NOMO-1 treated with dmso at 0.1 percent for 144 hours (cell line): ENCODE measurements around the gene AHCY.
"Not testable (repeated sequence)": the region's sequence is repeated elsewhere in the genome, so short reads cannot be mapped to it uniquely, and the experiment has no call there.

Source experiments
- DNase-seq: peaks from one replicate; lab custom pipeline; 2025; ENCODE audit not compliant: unreplicated experiment; lab: John Stamatoyannopoulos, UW

The AHCY gene

DNA sequence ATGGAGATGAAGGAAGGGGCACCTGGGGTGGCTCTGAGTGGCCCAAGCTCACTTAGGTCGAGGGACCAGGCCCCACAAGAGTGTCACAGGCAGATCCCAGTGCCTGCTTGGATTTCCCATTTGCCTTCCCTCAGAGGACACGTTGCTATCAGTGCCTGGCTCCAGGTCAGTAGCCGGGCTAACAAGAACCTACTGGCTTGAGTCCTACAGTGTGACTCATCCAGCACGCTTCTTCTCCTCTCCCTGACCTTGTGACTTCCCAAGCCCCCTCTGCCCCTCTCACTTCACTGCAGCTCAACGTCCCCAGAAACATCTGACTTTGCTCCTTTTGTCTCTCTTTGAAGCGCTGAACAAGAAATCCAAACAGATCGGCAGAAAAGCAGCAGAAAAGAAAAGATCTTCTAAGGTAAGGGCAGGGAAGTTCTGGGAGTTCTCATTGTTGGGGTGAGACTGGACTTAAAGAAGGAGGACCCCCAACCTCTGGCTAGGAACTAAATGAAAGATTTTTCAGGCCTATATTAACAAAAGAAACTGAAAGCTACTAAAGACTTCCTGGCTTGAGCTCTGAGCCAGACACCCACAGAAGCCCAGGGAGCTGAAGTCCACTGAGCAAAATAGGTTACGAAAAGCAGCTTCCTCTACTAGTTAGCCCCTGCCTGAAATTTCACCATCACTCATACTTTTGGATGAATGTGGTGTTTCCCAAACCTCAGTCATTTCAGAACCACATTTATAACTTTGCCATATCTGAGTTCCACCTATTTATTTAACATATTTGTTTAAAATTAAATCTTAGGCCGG is 40.5 kb downstream of the AHCY start:
- DNase-seq = peak; percentile 63

DNA sequence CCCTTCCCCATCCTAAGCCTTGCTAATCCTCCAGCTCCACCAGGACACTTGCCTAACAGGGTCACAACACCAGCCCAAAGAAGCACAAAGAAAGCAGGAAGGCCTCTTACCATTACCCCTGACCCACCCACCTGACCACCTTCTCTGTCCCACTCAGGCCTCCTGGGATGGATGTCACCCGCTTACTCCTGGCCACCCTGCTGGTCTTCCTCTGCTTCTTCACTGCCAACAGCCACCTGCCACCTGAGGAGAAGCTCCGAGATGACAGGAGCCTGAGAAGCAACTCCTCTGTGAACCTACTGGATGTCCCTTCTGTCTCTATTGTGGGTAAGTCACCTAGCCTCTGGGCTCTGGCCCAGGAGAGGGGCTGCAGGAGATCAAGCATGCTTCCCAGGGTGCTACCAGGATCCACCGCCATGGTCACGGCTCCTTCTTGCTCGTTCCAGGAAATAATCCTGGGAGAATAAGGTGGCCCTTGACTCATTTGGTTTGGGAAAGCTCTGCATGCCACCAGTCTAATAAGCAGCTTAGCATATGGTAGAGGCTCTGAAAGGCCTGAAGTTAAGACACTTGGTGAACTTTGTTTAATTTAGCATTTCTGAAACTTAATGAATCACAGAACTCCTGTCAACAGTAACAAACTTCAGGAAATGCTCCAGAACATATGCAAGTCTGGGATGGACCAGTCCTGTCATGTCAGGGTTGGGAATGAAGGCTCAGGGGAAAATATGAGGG is 42.8 kb downstream of the AHCY start:
- no peak for DNase-seq

DNA sequence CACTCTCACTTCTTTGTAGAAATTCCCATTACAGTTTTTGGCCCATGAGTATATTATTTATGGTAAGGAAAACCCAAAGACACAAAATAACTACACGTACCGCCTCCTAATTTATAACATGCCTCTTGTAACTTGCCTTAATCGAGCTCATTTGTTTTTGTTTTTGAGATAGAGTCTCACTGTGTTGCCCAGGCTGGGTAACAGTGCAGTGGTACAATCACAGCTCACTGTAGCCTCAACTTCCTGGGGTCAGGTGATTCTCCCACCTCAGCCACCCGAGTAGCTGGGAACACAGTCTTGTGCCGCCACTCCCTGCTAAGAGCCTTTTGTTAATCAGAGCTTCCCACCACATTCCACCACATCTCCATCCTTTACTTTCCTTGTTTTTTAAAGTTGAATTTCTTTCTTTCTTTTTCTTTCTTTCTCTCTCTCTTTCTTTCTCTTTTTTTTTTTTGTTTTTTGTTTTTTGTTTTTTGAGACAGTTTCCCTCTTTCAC is 46.5 kb downstream of the AHCY start:
- no peak for DNase-seq

DNA sequence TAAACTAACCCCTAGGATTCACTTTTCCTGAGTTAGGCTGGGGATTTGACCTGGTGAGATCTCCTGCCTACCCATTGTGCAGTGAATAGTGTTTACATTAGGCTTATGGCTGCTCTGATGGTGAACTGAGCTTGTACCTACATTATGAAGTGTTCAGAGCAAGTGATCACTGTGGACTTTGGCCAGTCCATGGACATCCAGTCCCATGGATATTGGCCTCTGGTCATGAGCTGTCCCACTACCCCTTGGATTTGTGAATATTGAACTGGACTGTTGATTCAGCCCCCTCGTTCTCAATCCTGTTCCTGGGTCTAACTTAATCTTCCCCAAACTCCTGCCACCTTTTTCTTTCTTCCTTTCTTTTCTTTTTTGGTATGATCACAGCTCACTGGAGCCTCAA is 48.2 kb downstream of the AHCY start:
- no peak for DNase-seq

DNA sequence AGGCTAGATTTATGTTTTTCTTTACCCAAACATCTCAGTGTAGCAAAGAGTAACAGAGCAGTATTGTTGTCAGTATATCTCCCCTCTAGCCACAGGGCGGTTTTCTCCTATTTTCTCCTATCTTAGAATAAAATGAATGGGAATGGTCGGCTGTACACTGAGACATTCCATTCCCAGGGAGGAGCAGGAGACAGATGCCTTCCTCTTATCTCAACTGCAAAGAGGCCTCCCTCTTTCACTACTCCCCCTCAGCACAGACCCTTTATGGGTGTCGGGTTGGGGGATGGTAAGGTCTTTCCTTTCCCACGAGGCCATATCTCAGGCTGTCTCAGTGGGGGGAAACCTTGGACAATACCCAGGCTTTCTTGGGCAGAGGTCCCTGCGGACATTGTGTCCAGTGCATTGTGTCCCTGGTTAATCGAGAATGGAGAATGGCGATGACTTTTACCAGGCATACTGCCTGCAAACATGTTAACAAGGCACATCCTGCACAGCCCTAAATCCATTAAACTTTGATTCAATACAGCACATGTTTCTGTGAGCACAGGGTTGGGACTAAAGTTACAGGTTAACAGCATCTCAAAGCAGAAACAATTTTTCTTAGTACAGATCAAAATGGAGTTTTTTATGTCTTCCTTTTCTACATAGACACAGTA is 50.6 kb downstream of the AHCY start:
- DNase-seq = not testable (repeated sequence)

DNA sequence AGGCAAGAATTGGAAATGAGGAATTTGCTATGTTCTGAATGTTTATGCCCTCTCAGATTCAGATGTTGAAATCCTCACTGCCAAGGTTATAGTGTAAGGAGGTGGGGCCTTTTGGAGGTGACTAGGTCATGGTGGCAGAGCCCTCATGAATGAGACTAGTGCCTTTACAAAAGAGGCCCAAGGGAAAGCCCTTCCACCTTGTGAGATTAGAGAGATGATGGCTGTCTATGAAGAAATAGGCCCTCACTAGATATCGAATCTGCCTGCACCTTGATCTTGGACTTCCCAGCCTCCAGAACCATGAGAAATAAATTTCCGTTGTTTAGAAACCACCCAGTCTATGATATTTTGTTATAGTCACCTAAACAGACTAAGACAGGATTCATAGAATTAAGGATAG is 51.5 kb downstream of the AHCY start:
- no peak for DNase-seq

DNA sequence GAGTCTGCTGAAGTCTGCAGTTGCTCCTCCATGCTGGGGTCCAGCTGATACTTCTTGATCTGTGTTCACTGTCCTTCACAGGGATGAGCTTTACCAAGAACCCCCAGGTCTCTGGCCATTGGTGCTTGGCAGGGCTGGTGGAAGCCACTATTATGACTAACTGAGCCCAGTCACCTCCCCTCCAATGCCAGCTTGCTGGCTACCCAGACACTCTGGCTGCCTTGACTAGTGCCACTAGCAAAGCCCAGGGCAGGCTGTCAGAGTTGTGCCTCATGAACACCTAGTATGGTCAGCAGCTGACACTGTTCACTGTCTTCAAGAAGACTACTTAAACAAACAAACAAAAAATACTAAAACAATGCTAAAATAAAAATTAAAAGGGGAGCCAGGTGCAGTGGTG is 53.1 kb downstream of the AHCY start:
- DNase-seq = no peak

DNA sequence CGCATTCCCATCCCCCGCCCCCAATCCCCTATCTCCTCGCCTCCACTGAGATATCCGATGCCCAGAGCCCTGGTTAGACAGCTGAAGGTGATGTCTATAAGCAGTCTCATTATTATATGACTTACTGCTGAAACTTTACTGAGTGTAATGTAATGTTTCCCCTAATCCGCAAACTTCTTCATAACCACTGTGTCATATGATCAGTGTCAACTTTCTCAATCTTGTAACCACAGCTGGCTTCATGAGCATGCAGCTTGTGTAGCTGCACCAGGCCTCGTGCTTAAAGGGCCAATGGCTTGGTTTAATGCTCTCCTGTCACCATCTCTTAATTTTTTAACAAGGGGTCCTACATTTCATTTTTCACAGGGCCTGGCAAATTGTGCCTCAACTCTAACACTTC is 53.9 kb downstream of the AHCY start:
- peak; percentile 55 for DNase-seq

DNA sequence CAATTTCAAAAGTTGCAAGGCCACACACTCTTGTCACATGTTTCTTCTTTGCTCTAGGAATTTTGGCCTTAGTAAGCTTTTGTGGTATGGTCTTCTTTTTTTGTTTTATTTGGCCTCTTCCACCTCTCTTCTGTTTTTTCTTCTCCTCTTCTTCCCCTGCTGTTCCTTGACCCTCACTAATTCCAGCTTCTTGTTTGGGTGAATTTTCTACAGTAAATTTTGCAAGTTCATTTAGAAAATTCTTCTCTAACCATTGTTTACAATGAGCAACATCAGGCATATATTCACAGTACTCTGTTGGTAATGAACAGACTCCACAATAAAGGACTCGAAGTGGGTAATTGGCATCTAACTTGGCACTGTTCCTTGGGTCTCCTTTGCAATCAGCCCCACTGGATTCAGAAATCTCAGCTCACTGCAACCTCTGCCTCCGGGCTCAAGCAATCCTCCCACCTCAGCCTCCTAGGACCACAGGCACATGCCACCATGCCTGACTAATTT is 57.0 kb downstream of the AHCY start:
- no peak for DNase-seq

DNA sequence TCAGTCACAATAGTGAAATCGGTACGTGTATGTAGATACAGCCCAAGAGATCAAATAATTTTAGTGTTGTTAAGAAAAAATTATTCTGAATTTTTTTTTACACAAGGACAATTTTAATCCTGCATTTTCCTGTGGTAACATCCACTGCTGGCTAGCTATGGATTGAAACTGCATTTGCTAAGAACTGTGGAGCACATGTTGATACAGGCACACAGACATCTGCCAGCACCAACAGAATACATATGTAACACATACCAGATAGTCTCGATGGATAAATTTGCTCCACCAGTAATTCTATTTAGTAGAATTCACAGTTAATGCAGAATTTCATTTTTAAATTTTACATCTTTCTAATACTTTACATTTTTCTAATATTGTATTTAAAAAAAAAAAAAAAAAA is 59.8 kb downstream of the AHCY start:
- no peak for DNase-seq

DNA sequence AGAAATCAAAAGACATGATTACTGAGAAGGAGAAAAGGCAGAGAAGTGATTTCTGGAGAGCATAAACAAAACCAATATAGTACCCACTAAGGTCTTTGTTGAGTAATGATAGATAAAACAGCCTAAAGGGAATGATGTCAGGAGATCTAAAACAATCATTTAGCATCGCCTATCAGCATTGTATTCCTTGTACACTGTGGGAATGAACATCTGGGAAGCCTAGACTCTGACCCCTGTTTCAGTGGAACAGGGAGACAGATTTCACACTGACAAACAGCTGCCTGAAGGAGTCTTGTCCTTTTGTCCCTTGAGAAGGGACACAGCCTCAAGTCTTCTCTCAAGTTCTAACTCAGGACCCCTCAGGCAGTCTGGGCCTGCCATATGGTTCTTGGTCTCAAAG is 60.3 kb downstream of the AHCY start:
- DNase-seq = no peak

DNA sequence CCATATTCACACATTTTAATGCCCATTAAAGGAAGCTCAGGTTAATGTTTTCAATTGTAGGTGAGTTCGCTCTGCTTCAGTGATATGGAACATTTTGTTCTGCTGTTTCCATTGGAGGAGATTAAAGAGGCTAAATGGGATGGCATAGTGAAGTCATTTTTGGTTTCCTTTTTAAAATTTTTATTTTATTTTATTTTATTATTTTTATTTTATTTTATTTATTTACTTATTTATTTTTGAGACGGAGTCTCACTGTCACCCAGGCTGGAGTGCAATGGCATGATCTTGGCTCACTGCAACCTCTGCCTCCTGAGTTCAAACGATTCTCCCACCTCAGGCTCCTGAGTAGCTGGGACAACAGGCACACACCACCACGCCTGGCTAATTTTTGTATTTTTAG is 61.1 kb downstream of the AHCY start:
- DNase-seq = not testable (repeated sequence)

DNA sequence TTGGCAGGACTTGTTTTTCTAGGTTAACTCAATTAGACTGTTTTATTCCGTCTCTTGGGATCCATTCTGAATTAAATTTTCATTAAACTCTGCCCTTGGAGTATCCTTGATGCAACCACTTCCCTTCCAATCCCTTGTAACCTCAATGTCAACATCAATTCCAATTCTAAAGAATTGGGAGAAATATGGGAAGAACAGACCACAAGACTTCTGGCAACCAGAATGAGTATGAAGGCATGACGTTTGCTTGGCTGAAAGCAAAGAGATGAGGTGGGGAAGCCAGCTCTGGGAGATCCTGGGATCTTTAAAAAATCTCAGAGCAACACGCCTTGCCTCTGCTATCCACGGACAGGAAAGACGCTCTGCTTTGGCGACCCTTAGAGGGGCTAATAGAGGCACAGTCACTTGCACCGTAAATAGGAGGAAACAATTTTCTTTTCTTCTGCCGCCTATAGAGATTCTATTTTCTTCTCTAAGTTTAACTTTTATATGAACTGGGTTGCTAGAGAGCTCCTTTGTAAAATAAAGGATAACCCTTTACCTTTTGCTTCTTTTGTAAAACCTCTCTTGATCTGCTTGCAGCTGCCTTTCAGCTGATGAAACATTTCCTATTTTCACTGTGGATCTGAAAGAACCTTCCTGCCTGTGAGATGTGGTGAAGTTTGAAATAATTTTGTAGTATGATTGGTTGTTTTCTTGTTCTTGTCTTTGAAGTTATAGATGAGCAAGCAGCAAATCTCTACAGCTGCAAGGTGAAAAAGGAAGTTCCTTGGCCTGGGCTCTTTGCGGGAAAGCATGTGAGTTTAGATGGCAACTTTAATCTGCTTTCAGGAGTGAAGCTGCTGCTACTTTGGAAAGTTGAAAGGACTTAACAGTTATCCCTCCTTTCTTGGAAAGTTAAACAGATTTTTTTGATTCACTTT is 62.2 kb downstream of the AHCY start, which contains the start of gene ASIP:
Gene ASIP, plus strand, starts transcription at position 731 of the 923 bp plus-strand sequence. CDS start 18,952 bp downstream, outside the sequence.
- DNase-seq = no peak

DNA sequence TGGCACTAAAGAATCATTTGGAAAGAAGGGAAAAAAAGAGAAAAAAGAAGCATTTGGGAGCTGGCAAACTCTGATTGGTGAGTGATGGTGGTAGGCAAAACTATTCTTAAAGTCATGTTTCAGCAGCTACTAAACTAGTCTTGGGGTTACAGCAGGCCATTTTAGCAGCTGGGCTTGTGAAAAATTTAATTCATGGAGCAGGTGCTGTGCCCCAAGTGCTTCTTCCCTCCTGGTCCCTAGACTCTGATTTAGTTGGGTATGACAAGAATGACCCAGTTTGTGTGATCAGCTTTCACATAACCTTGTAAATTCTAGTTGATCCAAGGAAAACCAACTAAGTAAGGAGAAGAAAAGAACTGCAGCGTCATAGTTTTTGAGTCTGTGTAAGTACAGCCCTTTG is 63.0 kb downstream of the AHCY start:
- no peak for DNase-seq

DNA sequence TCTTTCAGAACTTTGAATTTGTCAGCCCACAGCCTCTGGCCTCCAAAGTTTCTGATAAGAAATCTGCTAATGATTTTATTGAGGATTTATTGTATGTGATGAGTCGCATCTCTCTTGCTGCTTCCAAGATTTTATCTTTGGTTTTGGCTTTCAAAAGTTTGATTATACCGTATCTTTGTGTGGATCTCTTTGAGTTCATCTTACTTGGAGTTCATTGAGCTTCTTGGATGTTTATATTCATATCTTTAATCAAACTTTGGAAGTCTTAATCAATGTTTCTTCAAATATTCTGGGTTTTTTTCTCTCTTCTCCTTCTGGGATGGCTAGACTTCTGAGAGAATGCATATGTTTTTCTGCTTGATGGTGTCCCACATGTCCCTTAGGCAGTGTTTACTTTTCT is 65.2 kb downstream of the AHCY start:
- no peak for DNase-seq

DNA sequence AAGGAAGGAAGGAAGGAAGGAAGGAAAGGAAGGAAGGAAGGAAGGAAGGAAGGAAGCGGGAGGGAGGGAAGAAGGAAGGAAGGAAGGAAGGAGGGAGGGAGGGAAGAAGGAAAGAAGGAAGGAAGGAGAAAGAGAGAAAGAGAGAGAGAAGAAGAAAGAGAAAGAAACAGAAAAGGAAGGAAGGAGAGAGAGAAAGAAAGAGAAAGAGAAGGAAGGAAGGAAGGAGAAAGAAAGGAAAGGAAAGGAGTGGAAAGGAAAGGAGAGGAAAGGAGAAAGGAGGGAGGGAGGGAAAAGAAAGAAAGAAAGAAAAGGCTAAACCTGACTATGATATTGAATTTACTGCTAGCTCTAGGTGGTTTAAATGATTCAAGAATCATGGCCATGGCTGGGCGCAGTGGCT is 67.3 kb downstream of the AHCY start:
- DNase-seq = no peak

DNA sequence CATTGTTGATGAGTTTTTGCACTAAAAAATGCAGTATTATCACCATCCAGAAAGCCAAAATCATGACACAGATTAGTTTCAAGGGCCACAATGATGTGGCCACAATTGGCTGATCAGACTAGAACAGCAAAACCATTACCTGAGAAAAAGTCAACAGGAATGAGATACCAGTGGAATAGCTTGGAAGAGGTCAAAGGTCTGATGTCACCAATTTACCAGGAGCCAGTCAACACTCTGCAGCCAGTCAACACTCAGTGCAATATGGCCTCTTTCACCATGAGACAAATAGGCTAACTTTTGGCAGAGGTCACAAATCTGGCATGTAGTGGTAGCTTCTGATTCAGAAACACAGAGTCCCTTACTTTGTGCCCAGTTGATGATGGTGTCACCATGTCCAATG is 69.5 kb downstream of the AHCY start:
- no peak for DNase-seq

DNA sequence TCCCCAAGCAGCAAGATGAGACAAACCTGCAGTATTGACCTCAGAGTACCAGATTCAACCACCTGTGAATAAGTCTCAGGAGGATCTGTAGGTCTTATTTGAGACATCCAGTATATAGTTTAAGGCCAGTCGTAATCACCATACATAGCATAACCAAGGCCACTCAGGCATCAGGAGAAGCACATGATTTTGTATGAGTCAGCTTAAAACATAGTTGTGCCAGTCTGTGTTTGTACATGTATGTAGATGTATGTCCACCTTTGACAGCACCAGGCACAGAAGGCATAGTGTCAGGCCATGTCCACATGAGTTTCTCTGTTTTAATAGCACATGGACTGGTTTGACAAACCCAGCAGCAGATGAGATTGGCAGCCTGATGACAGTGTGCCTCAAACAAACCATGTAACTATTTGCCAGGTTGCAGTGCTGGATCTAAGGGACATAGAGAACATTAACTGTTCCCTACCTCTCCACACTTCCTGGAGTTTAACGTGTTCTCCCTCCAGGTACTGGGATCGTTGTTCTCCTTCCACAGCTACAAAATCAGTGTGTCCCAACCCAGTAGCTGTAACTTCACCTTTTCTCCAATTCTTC is 70.6 kb downstream of the AHCY start:
- no peak for DNase-seq

DNA sequence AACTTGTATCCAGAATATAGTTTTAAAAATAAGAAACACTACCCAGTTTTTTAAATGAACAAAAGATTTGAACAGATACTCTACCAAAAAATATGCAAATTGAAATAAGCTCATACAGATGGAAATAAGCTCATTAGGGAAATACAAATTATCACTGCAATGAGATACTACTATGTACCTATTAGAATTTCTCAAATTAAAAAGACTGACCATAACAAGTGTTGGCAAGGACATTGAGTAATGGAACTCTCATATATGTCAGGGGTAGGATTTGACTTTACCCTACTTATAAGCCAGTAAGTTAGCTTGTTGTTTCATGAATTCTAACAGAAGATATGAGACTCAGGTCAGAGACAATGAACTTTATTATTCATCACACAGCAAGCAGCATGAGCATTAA is 71.5 kb downstream of the AHCY start:
- DNase-seq = no peak
